Effector memory CD4-positive, alpha-beta T cell (primary cell): ENCODE data around the gene CD96.

Source experiments
- DNase-seq, 3 donors: peaks; one replicate each; pipeline ENCODE4 v3.0.0-alpha.2; 2020
- H3K27ac ChIP-seq: 2 replicates; pipeline ENCODE4 v1.7.0; 2013; ENCODE audit warnings: mild to moderate bottlenecking, low read length, moderate library complexity; ENCODE audit not compliant: insufficient read depth, poor library complexity, severe bottlenecking
- H3K27me3 ChIP-seq: replicated peaks from 2 replicates; pipeline ENCODE4 v1.7.0; 2013; ENCODE audit warnings: mild to moderate bottlenecking, low read length; ENCODE audit not compliant: insufficient read depth, control insufficient read depth, poor library complexity, severe bottlenecking
- H3K36me3 ChIP-seq: 2 replicates; pipeline ENCODE4 v1.7.0; 2013; ENCODE audit warnings: mild to moderate bottlenecking, low read length, moderate library complexity; ENCODE audit not compliant: control insufficient read depth, insufficient read depth
- H3K4me1 ChIP-seq: 2 replicates; pipeline ENCODE4 v1.7.0; 2013; ENCODE audit warnings: low read length, mild to moderate bottlenecking; ENCODE audit not compliant: control insufficient read depth, insufficient read depth, poor library complexity, severe bottlenecking
- H3K4me3 ChIP-seq: 2 replicates; pipeline ENCODE4 v1.7.0; 2013; ENCODE audit warnings: low read length, low read depth, mild to moderate bottlenecking; ENCODE audit not compliant: insufficient read depth, poor library complexity, severe bottlenecking
- H3K9me3 ChIP-seq: 2 replicates; pipeline ENCODE4 v1.7.0; 2013; ENCODE audit warnings: mild to moderate bottlenecking, low read length, moderate library complexity; ENCODE audit not compliant: control insufficient read depth

The CD96 gene

DNA sequence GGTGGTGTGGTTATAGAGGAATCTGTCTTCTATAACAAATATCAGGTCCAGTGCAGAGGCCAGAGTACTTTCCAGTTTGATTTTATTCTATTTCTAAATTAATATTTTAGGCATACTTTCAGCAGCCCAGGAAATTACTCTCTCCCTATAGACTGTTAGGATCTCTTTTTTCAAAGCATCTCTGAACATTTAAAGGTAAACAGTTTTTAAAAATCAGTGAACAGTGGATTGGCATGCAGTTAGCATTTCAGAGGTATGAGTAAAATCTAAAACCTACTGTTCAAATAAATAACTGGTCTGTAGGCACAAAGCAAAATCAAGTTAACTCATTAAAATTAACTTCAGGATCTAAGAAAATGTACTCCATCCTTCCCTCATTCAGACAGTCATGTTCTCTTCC is 50.1 kb downstream of the CD96 start:
- no peak overlapping the region for H3K27ac ChIP-seq
- H3K36me3 ChIP-seq, result peaks cover 28% of the 10 kb centered on the region
- H3K4me1 ChIP-seq, result peaks cover 5% of the 10 kb centered on the region
- no peaks in the 10 kb centered on the region for H3K9me3 ChIP-seq
- no peak for DNase-seq
- H3K27me3 ChIP-seq, result no peaks in the 10 kb centered on the region
- no peak overlapping the region for H3K4me3 ChIP-seq

DNA sequence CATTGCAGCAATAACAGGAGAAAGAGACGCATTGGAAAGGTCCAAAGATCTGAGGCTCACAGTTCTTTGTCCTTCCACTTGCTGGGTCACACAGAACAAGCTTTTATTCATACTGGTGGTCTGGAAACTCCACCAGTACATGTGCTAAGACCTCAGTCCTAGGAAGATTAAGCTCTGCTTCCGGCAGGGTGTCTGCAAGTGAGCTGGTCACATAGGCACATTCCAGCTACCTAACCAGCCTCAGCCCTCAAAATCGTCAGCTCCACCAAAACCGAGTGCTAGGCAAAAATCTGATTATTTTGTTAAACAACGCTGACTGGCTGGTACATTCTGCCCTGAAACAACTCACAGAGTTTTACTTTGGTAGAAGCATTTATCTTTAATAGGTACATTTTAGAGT is 50.9 kb downstream of the CD96 start:
- no peak for DNase-seq
- no peaks in the 10 kb centered on the region for H3K27me3 ChIP-seq
- no peaks in the 10 kb centered on the region for H3K9me3 ChIP-seq
- no peak overlapping the region for H3K27ac ChIP-seq
- H3K36me3 ChIP-seq, result peaks cover 28% of the 10 kb centered on the region
- H3K4me1 ChIP-seq, result peaks cover 5% of the 10 kb centered on the region
- H3K4me3 ChIP-seq, result no peak overlapping the region

DNA sequence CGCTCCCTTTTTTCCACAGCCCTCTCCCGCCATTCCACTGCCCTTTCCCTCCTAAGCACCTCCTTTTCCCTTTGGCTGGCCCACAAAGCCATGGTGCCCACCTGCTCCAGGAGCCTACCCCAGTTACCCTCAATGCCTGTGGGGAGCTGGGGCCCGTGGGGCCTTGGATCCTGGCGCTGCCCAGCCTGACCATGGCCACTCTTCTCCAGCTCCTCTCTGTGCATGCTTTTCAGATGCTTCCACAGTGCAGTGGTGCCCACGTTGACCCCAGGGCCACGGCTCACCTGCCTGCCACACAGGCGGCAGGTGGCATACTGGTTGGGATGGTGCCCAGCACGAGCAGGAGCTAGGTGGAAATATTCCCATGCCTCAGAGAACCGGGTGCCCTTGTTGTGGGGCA is 51.7 kb downstream of the CD96 start:
- peaks cover 5% of the 10 kb centered on the region for H3K4me1 ChIP-seq
- H3K9me3 ChIP-seq, result no peaks in the 10 kb centered on the region
- H3K4me3 ChIP-seq, result no peak overlapping the region
- no peaks in the 10 kb centered on the region for H3K27me3 ChIP-seq
- peaks cover 31% of the 10 kb centered on the region for H3K36me3 ChIP-seq
- no peak overlapping the region for H3K27ac ChIP-seq
- DNase-seq, result no peak

DNA sequence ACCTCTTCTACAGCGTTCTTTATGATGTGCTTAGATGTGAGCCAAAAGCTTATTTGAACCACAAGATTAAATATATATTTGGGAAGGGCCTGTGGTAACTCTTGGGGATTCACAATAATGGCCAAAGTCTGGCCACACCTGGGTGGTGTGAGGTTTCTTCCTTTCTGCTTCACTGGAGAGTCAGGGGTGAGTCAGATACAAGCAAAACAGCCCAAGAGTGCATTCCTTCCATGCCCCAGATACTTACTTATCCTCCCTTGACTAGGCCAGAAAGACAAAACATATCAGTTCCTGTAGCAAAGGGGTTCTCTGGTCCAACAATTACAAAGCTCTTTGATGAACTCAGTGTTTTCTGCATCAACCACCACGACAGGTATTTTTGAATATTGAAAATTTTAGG is 52.2 kb downstream of the CD96 start:
- Histone ChIP-seq H3K36me3 (peaks cover 29% of the 10 kb centered on the region), H3K4me1 (peaks cover 5% of the 10 kb centered on the region), H3K9me3 (no peaks in the 10 kb centered on the region), H3K27me3 (no peaks in the 10 kb centered on the region), H3K4me3 (no peak overlapping the region), H3K27ac (no peak overlapping the region)
- no peak for DNase-seq

DNA sequence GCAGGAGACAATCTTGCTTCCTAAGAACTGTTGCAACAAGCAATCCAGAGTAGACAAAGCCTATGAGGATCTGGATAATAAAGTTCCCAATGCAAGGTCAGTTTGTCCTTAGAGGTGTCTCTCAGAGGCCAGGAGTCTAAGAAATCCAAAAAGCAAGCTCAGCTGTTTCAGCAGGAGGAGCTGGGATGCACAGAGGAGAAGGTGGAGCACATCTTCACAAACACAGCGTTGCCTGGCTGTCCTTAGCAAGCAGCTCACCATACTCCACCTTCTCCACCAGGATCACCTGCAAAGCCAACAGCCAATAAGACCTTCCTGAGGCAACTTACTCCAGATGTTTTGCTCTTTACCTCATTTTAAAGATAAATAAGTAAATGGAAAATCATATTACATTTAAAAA is 52.8 kb downstream of the CD96 start:
- H3K27ac ChIP-seq, result no peak overlapping the region

DNA sequence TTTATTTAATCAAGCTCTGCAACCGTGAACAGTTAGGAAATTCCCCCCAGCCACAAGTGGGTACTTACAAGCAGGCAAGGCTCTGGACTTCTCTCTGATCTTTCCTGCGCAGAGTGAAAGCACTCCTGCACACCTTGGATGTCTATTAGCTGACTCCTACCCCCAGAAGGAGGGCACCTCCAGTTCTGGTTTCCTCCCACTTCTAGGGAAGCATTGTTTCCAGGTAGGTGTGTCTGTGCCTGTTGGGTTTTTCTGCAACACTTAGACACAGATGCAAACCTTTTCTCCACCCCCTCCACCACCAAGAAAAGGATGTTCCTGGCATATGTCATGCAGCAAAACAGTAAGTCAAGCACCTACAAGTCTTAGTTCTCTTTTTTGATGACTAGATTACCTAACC is 53.2 kb downstream of the CD96 start, which contains the start of gene ZBED2:
Gene ZBED2 (minus strand): TSS at position 115 of the 400 bp plus-strand sequence. CDS start 1,145 bp downstream, outside the sequence.
- H3K27ac ChIP-seq, result no peak within 1 kb of the TSS

More for the DNA sequence above, 52.8 kb downstream of the CD96 start:
- Histone ChIP-seq H3K36me3 (peaks cover 25% of the 10 kb centered on the region), H3K9me3 (no peaks in the 10 kb centered on the region), H3K4me3 (no peak overlapping the region), H3K4me1 (peaks cover 5% of the 10 kb centered on the region), H3K27me3 (no peaks in the 10 kb centered on the region)
- DNase-seq, result no peak

DNA sequence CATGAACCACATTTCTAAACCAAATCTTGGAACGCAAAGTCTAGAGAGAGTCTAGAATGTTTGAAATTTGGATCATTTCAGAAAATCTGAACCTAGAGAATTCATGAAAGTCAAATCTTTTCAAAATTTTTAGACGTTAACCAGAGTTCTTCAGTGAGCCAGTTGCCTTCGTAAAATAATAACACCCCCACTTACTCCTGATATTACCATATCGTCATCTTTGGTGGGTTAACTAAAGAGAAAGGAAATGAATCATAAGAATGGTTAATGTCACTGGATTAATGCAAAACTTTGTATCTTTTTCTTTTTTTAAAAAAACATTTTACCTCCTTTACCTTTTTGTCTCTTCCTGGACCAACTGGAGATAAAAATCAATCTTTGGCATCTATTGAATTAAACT is 54.3 kb downstream of the CD96 start:
- Histone ChIP-seq H3K4me3 (no peak overlapping the region), H3K9me3 (no peaks in the 10 kb centered on the region), H3K36me3 (peaks cover 28% of the 10 kb centered on the region), H3K27ac (no peak overlapping the region), H3K4me1 (peaks cover 5% of the 10 kb centered on the region), H3K27me3 (no peaks in the 10 kb centered on the region)
- no peak for DNase-seq

More for the DNA sequence above, 53.2 kb downstream of the CD96 start, which contains the start of gene ZBED2:
- Histone ChIP-seq H3K36me3 (peaks cover 30% of the 10 kb centered on the region), H3K4me3 (no peak within 1 kb of the TSS), H3K4me1 (peaks cover 5% of the 10 kb centered on the region), H3K9me3 (no peaks in the 10 kb centered on the region), H3K27me3 (no peaks in the 10 kb centered on the region)
- no peak for DNase-seq

DNA sequence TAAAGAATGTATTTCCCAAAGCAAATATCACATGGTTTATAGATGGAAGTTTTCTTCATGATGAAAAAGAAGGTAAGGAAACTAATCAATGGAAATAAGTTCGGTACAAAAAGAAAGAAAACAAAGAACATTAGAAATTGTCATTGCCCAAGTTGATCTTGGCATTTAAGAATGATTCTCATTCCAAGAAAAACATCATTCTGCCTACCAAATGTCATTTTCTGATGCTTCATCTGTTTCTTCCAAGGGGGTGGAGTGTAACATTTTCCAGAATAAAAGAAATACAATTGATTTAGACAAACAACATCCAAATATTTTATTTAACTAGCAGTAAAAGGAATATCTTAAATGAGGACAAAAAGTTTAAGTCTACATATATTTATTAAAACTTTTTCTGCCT is 56.1 kb downstream of the CD96 start:
- DNase-seq, result no peak
- H3K4me3 ChIP-seq, result no peak overlapping the region
- no peaks in the 10 kb centered on the region for H3K9me3 ChIP-seq
- no peak overlapping the region for H3K27ac ChIP-seq
- H3K4me1 ChIP-seq, result peaks cover 8% of the 10 kb centered on the region
- H3K27me3 ChIP-seq, result no peaks in the 10 kb centered on the region
- peaks cover 30% of the 10 kb centered on the region for H3K36me3 ChIP-seq

DNA sequence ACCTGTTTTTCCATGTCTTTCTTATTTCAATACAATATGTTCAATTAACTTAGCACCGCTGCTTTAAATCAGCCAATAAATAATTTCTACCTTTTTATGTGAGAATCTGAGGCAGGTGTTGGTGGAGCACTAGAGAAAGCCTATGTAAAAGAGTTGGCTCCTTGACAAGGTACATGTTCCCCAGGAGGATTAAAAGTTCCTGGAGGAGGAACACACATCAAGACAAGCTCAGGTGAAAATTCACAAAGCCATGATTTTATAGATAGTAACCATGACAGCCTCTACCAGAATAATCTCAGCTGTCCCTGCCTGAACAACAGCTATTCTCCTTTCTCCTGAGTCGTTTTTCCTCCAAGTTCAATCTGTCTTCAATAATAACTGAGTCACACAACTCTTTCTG is 56.6 kb downstream of the CD96 start:
- peaks cover 8% of the 10 kb centered on the region for H3K4me1 ChIP-seq
- no peak for DNase-seq
- H3K9me3 ChIP-seq, result no peaks in the 10 kb centered on the region
- H3K36me3 ChIP-seq, result peaks cover 27% of the 10 kb centered on the region
- H3K27ac ChIP-seq, result no peak overlapping the region
- no peak overlapping the region for H3K4me3 ChIP-seq
- H3K27me3 ChIP-seq, result no peaks in the 10 kb centered on the region

DNA sequence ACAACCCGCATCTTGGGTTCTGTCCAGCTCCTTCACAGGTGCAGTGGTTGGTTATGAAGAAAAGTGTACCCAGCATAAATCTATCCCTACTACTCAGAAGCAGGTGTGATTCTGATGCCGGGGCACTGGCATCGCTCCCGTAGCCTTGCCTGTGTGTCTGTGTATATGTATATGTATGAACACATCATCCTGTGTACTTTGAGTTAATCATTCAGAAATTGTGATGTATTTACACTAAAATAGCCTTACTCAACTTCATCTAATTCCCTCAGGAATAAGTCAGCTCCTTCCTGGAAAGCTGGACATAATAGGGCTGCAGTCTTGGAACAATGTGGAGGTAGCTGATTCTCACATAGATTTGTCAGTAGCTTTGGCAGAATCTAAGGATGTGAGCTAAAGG is 59.8 kb downstream of the CD96 start:
- peaks cover 27% of the 10 kb centered on the region for H3K36me3 ChIP-seq
- H3K27ac ChIP-seq, result no peak overlapping the region

DNA sequence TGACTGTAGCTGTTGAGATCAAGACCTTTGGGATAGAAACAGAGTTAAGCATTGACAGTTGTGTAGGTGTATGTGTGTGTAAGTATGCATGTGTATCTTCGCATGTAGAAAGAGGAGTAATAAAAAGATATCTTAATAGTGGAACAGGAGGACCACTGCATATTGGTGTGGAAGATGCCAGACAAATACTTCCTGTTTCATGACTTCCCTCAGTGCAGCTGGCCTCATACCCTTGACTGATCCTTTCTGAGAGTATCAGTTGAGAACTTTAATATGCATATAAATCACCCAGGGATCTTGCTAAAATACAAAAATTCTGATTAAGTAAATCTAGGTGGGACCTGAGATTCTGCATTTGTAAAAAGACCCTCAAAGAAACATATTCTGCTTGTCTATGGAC is 61.7 kb downstream of the CD96 start:
- no peak for DNase-seq
- no peak overlapping the region for H3K4me3 ChIP-seq
- no peaks in the 10 kb centered on the region for H3K9me3 ChIP-seq
- no peaks in the 10 kb centered on the region for H3K27me3 ChIP-seq
- peaks cover 3% of the 10 kb centered on the region for H3K4me1 ChIP-seq
- H3K27ac ChIP-seq, result no peak overlapping the region
- H3K36me3 ChIP-seq, result peaks cover 35% of the 10 kb centered on the region

More for the DNA sequence above, 59.8 kb downstream of the CD96 start:
- H3K4me1 ChIP-seq, result peaks cover 3% of the 10 kb centered on the region
- no peak for DNase-seq
- no peaks in the 10 kb centered on the region for H3K27me3 ChIP-seq
- H3K9me3 ChIP-seq, result no peaks in the 10 kb centered on the region
- no peak overlapping the region for H3K4me3 ChIP-seq
